NB4 (cell line): ENCODE data around the gene ATP2B3.

Experiments used
- MYC ChIP-seq: IDR thresholded peaks from 2 replicates; pipeline ENCODE4 v1.6.1; 2011; ENCODE audit warnings: low read depth, low read length
- TF ChIP-seq, protein P1 (sequence below): IDR thresholded peaks from one replicate; pipeline ENCODE4 v1.5.1; 2012; ENCODE audit warnings: low read depth, low read length

DNA sequence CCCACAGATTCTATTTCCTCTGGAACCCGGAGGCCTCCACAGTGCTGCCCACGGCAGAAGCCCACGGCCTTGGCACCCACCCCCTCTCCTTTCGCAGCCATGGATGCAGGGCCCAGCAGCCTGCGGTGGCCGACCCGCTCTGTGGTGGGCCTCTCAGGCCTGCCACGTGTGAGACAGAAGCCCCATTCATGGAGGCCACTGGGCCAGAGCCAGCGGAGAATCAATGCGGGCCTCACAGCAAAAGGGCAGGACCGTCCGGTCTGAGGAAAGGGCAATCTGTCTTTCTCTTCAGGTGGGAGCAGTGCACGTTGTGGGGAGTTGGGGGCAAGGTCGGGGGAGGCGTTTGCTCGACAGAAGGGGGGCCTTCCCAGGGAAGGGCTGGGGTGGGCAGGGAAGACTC is 38.7 kb upstream of the ATP2B3 start:
- TF ChIP-seq, protein P1, sequence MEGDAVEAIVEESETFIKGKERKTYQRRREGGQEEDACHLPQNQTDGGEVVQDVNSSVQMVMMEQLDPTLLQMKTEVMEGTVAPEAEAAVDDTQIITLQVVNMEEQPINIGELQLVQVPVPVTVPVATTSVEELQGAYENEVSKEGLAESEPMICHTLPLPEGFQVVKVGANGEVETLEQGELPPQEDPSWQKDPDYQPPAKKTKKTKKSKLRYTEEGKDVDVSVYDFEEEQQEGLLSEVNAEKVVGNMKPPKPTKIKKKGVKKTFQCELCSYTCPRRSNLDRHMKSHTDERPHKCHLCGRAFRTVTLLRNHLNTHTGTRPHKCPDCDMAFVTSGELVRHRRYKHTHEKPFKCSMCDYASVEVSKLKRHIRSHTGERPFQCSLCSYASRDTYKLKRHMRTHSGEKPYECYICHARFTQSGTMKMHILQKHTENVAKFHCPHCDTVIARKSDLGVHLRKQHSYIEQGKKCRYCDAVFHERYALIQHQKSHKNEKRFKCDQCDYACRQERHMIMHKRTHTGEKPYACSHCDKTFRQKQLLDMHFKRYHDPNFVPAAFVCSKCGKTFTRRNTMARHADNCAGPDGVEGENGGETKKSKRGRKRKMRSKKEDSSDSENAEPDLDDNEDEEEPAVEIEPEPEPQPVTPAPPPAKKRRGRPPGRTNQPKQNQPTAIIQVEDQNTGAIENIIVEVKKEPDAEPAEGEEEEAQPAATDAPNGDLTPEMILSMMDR, result no peak
- no peak for TF ChIP-seq MYC
